ENCODE measurements around the gene SMAD7.

SMAD7 gene
- total RNA-seq: 75.8 to 742 (median 207) reads per million in 4 donors

- DNase-seq: no peak
Observed at GRCh38 chr18:48950536-48951447, at the start of gene SMAD7. TSS of gene SMAD7 (minus strand) at chr18:48950965. CDS start at chr18:48950424, 541 bp downstream.

GRCh38 chr18:48999569-48999968 lies 48.8 kb upstream of the SMAD7 start:
- no peak for DNase-seq

- DNase-seq: no peak
Observed at GRCh38 chr18:48997985-48998831, 47.4 kb upstream of the SMAD7 start.

GRCh38 chr18:48997681-48997984 lies 46.9 kb upstream of the SMAD7 start:
- DNase-seq: no peak

GRCh38 chr18:48996901-48997463 lies 46.2 kb upstream of the SMAD7 start:
- peak in 4 of 5 donors; percentile 21 to 33 (median 28) for DNase-seq

GRCh38 chr18:48996041-48996440 lies 45.3 kb upstream of the SMAD7 start:
- DNase-seq: no peak

GRCh38 chr18:48994926-48995835 lies 44.4 kb upstream of the SMAD7 start:
- no peak for DNase-seq

- no peak for DNase-seq
Observed at GRCh38 chr18:48994044-48994651, 43.4 kb upstream of the SMAD7 start.

- no peak for DNase-seq
Observed at GRCh38 chr18:48993586-48993985, 42.8 kb upstream of the SMAD7 start.

GRCh38 chr18:48992791-48993555 lies 42.2 kb upstream of the SMAD7 start:
- DNase-seq: no peak

GRCh38 chr18:48992133-48992532 lies 41.4 kb upstream of the SMAD7 start:
- DNase-seq: no peak

- DNase-seq: no peak
Observed at GRCh38 chr18:48991676-48992075, 40.9 kb upstream of the SMAD7 start.

- DNase-seq: no peak
Observed at GRCh38 chr18:48991319-48991660, 40.5 kb upstream of the SMAD7 start.

GRCh38 chr18:48990481-48991318 lies 39.9 kb upstream of the SMAD7 start:
- no peak for DNase-seq

- no peak for DNase-seq
Observed at GRCh38 chr18:48989304-48990303, 38.8 kb upstream of the SMAD7 start.

GRCh38 chr18:48988508-48989303 lies 37.9 kb upstream of the SMAD7 start:
- DNase-seq: no peak

GRCh38 chr18:48987821-48988220 lies 37.1 kb upstream of the SMAD7 start:
- DNase-seq: no peak

All from T-helper 1 cell (primary cell).